HL-60 (cell line): ENCODE data around the gene VEGFB.

Experiments
- DNase-seq, 2 experiments: peaks; one replicate each; pipeline ENCODE4 v3.0.0-alpha.2; 2010 to 2020; ENCODE audit warnings: low read depth in 1 of 2, low spot score in 1 of 2
- H3K27ac ChIP-seq: fragments of 250-450 bp; sonication (Bioruptor Pico); replicated peaks from 2 replicates; pipeline ENCODE4 v1.5.1; 2020; ENCODE audit warnings: mild to moderate bottlenecking, moderate library complexity
- H3K27me3 ChIP-seq: fragments of 250-450 bp; sonication (Bioruptor Pico); 2 replicates; pipeline ENCODE4 v1.5.1; 2021; ENCODE audit warnings: mild to moderate bottlenecking, moderate library complexity; ENCODE audit not compliant: insufficient read depth, poor library complexity, severe bottlenecking
- H3K4me3 ChIP-seq: replicated peaks from 2 replicates; pipeline ENCODE4 v1.5.1; 2011; ENCODE audit warnings: mild to moderate bottlenecking, control low read depth, low read length; ENCODE audit not compliant: insufficient read depth
- GABPA ChIP-seq: IDR thresholded peaks from 2 replicates; pipeline ENCODE4 v1.6.1; 2012; ENCODE audit warnings: low read depth
- POLR2AphosphoS5 ChIP-seq: IDR thresholded peaks from 2 replicates; pipeline ENCODE4 v1.6.1; 2012; ENCODE audit warnings: low read depth
- SPI1 ChIP-seq: IDR thresholded peaks from 2 replicates; pipeline ENCODE4 v1.6.1; 2012; ENCODE audit warnings: low read depth, mild to moderate bottlenecking, borderline replicate concordance
- TF ChIP-seq, protein P1 (sequence below): IDR thresholded peaks from one replicate; pipeline ENCODE4 v1.5.1; 2011; ENCODE audit warnings: low read length, control low read depth, inconsistent platforms; ENCODE audit not compliant: insufficient read depth
- TF ChIP-seq, protein P2 (sequence below): IDR thresholded peaks from 2 replicates; pipeline ENCODE4 v1.6.1; 2012; ENCODE audit warnings: low read depth; ENCODE audit not compliant: insufficient replicate concordance

The VEGFB gene

DNA sequence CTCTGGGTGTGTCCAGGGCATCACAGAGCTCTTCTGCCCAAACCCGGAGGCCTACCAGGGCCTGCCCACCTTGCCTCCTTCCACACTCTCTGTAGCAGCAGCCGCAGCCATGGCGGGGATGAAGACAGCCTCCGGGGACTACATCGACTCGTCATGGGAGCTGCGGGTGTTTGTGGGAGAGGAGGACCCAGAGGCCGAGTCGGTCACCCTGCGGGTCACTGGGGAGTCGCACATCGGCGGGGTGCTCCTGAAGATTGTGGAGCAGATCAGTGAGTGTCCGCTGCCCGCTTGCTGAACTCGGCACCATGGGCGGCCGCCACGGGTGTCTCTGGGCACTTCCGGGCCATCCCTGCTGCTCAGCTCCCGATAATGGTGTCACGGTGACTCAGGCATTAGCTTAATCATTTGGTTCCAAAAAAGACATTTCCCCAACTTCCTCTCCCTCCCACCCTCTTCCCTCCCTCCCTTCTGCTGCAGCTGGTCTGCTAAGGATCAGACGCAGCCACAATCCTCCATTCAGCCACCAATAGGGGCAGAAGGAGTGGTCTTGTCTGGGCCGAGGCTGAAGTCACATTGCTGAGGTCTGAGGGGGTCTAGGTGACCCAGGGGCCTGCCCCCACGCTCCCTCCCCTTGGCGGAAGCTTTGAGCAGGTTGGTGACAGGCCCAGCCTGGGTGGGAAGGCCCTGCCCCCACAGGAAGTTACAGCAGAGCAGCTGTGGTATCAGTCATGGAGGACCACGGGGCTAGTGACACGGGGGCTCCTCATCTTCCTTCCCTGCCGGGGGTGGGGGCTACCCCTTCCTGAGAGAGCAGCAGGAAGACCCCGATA, 26.9 kb upstream of the VEGFB start:
- DNase-seq, result peak; percentile 85 to 90
- TF ChIP-seq, protein P1, sequence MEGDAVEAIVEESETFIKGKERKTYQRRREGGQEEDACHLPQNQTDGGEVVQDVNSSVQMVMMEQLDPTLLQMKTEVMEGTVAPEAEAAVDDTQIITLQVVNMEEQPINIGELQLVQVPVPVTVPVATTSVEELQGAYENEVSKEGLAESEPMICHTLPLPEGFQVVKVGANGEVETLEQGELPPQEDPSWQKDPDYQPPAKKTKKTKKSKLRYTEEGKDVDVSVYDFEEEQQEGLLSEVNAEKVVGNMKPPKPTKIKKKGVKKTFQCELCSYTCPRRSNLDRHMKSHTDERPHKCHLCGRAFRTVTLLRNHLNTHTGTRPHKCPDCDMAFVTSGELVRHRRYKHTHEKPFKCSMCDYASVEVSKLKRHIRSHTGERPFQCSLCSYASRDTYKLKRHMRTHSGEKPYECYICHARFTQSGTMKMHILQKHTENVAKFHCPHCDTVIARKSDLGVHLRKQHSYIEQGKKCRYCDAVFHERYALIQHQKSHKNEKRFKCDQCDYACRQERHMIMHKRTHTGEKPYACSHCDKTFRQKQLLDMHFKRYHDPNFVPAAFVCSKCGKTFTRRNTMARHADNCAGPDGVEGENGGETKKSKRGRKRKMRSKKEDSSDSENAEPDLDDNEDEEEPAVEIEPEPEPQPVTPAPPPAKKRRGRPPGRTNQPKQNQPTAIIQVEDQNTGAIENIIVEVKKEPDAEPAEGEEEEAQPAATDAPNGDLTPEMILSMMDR, result no peak
- TF ChIP-seq POLR2AphosphoS5 (no peak; the same call in none of the 2 replicates), GABPA (peak; percentile 56), SPI1 (peak; percentile 85)
- Histone ChIP-seq H3K27me3 (no peaks in the 10 kb centered on the region), H3K27ac (peak overlapping the region; percentile 89), H3K4me3 (peak overlapping the region; percentile 87)

GRCh38 chr11:64208086-64208795, 26.1 kb upstream of the VEGFB start:
- TF ChIP-seq SPI1 (no peak), GABPA (no peak), POLR2AphosphoS5 (no peak; the same call in 1 of the 2 replicates)
- TF ChIP-seq, protein P2, sequence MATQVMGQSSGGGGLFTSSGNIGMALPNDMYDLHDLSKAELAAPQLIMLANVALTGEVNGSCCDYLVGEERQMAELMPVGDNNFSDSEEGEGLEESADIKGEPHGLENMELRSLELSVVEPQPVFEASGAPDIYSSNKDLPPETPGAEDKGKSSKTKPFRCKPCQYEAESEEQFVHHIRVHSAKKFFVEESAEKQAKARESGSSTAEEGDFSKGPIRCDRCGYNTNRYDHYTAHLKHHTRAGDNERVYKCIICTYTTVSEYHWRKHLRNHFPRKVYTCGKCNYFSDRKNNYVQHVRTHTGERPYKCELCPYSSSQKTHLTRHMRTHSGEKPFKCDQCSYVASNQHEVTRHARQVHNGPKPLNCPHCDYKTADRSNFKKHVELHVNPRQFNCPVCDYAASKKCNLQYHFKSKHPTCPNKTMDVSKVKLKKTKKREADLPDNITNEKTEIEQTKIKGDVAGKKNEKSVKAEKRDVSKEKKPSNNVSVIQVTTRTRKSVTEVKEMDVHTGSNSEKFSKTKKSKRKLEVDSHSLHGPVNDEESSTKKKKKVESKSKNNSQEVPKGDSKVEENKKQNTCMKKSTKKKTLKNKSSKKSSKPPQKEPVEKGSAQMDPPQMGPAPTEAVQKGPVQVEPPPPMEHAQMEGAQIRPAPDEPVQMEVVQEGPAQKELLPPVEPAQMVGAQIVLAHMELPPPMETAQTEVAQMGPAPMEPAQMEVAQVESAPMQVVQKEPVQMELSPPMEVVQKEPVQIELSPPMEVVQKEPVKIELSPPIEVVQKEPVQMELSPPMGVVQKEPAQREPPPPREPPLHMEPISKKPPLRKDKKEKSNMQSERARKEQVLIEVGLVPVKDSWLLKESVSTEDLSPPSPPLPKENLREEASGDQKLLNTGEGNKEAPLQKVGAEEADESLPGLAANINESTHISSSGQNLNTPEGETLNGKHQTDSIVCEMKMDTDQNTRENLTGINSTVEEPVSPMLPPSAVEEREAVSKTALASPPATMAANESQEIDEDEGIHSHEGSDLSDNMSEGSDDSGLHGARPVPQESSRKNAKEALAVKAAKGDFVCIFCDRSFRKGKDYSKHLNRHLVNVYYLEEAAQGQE, result no peak
- TF ChIP-seq, protein P1, result no peak
- Histone ChIP-seq H3K4me3 (peak overlapping the region; percentile 87), H3K27me3 (no peaks in the 10 kb centered on the region), H3K27ac (peak overlapping the region; percentile 89)
- DNase-seq, result no peak

GRCh38 chr11:64208796-64209562, 25.4 kb upstream of the VEGFB start:
- no peak for DNase-seq
- Histone ChIP-seq H3K27me3 (no peaks in the 10 kb centered on the region), H3K4me3 (no peak overlapping the region), H3K27ac (peak overlapping the region; percentile 89)
- no peak for TF ChIP-seq POLR2AphosphoS5
- no peak for TF ChIP-seq GABPA
- no peak for TF ChIP-seq SPI1
- TF ChIP-seq, protein P1, result no peak
- TF ChIP-seq, protein P2, result no peak
